ENCODE data around the gene TGFBR3.

The TGFBR3 gene

DNA sequence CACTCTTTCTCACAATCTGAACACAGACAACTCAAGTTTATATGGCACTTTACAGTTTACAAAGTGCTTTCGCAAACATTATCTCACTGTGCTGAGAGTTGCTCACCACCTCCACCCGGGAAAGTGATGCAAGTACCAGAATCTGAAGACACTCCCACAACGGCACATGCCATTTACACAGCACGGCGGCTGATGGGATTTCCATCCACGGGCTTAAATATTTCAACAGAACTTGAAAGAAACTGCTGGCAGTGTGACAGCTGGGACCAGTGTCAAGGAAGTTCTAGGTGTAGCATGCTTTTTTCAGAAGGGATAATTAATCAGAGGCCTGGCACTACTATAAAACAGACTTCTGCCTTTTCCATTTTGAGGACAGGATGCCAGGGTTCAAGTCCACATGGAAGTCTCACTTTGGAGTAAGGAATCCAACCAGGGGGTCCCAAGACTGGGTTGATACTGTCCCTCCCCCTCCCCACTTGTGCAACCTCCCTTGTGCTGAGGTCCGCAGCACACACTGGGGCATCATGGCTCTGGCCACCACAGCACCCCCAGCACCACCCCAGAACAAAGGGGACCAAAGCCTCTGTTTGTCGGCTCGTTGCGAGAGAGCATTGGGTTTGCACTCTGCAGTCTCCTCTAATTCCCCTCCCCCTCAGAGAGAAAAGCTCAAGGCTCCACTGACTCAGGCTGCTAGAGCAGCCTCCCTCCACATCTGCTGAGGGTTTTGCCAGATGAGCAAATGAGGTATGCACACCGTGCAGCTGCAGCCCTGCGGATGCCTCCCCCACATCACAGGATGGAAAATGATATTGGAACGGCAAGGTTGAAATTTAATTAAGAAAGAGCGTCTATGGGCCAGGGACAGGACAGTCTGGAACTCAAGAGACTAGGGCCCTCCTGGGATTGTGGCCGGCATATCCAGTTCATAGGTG lies 154.9 kb downstream of the TGFBR3 start:
- H3K36me3 ChIP-seq (replicated peaks), result no peaks in the 10 kb centered on the region
- H3K27me3 ChIP-seq (replicated peaks), result no peaks in the 10 kb centered on the region
- TF ChIP-seq, protein P1, sequence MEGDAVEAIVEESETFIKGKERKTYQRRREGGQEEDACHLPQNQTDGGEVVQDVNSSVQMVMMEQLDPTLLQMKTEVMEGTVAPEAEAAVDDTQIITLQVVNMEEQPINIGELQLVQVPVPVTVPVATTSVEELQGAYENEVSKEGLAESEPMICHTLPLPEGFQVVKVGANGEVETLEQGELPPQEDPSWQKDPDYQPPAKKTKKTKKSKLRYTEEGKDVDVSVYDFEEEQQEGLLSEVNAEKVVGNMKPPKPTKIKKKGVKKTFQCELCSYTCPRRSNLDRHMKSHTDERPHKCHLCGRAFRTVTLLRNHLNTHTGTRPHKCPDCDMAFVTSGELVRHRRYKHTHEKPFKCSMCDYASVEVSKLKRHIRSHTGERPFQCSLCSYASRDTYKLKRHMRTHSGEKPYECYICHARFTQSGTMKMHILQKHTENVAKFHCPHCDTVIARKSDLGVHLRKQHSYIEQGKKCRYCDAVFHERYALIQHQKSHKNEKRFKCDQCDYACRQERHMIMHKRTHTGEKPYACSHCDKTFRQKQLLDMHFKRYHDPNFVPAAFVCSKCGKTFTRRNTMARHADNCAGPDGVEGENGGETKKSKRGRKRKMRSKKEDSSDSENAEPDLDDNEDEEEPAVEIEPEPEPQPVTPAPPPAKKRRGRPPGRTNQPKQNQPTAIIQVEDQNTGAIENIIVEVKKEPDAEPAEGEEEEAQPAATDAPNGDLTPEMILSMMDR (IDR thresholded peaks at IDR 0.05; ENCODE audit: low read depth, low read length, missing control alignments), result no peak
- H3K4me3 ChIP-seq (ENCODE audit: low read depth, low read length), result no peak overlapping the region
- in situ Hi-C loops (cut with HindIII; ENCODE audit: low pct_ligation_motif_present, low sequenced_read_pairs), result no loop called here
- DNase-seq, result no peak
- no peak overlapping the region for H3K27ac ChIP-seq

DNA sequence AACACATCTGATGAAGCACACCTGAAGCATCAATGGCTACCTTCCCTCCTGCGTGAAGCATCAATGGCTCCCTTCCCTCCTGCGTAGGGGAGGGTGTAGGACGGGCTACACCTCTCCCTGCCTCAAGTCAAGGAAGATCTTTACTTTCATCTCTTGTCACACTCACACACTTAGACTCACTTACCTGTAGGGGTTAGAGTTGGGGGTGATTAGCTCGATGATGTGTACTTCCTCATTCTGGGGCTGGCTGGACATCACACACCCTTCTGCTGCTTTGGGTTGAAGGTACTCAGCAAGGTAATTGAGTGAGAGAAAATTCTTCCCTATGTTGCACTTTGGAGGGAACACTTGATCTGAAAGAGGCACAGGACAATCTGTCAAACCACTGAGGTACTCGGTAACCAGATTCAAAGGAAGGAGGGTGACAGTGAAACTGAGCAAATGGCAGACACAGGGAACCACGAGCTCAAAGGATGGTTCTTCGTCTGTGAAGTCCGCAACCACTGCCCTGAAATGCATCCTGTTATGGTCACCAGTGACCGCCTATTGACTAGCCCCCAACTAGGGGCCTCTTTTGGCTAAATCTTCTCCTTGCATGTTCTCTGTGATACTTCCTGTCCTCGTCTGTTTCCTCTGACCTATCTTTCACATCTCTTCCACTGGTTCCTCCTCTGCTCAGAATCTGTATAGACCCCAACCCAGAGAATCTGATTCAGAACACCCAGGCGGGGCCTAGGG lies 156.2 kb downstream of the TGFBR3 start:
- Histone ChIP-seq H3K4me3 (ENCODE audit: low read depth, low read length) (no peak overlapping the region), H3K27ac (no peak overlapping the region), H3K27me3 (replicated peaks) (no peaks in the 10 kb centered on the region), H3K36me3 (replicated peaks) (no peaks in the 10 kb centered on the region)
- no peak for DNase-seq
- TF ChIP-seq, protein P1 (IDR thresholded peaks at IDR 0.05; ENCODE audit: low read depth, low read length, missing control alignments), result no peak
- in situ Hi-C loops (cut with HindIII; ENCODE audit: low pct_ligation_motif_present, low sequenced_read_pairs), result no loop called here

DNA sequence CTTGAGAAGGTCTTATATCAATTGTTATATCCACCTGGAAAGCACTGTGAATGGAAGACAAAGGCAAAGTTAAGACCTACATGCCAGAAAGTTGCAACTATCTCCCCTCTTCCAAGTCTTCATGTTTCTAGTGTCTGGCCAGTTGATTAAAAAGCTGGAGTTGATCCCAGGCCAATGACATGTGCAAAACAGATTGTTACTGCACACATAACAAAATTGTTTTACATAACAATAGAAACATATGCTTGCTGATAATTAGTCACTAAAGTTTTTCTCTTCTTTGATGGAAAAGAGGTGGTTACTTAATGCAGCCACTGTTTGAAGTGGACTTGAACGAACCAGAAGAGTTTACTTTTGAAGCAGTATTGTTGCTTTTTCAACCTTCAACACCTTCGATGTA lies 158.2 kb downstream of the TGFBR3 start:
- no peak for DNase-seq
- in situ Hi-C loops (cut with HindIII; ENCODE audit: low pct_ligation_motif_present, low sequenced_read_pairs), result no loop called here
- Histone ChIP-seq H3K27ac (no peak overlapping the region), H3K36me3 (replicated peaks) (no peaks in the 10 kb centered on the region), H3K27me3 (replicated peaks) (no peaks in the 10 kb centered on the region), H3K4me3 (ENCODE audit: low read depth, low read length) (no peak overlapping the region)
- TF ChIP-seq, protein P1 (IDR thresholded peaks at IDR 0.05; ENCODE audit: low read depth, low read length, missing control alignments), result no peak

DNA sequence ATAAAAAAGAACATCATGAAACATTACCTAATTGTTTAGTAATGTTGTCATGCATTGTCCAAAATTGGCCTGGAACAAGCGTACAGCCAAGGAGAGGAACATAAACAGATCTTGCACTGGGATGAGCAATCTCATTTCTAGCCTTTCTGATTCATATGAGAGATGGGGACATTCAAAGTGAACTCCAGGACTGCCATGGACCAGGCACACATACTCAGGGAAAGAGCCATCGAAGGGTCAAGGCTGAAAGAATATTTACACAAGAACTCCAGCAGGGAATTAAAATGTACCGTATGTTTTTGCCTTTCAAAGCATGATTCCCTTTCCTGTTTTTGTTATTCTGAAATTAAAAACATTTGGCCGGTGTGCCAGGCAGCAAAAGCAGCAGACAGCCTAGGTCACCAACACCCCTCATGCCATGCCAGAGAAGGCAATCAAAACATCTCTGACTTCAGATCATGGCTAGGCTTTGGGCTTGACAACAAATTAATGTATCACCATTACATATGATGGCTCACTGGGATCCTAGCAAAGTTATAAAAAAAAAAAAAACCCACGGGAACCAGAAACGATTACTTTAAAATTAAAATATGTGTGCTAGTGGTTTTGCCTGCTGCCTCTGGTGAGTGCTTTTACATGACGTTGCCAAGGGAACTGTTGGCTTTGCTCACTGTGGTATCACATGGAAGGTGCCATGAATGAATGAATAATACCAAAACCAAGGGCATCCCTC lies 159.8 kb downstream of the TGFBR3 start:
- Histone ChIP-seq H3K27ac (peak overlapping the region; percentile 74), H3K4me3 (ENCODE audit: low read depth, low read length) (no peak overlapping the region), H3K27me3 (replicated peaks) (no peaks in the 10 kb centered on the region), H3K36me3 (replicated peaks) (no peaks in the 10 kb centered on the region)
- TF ChIP-seq, protein P1 (IDR thresholded peaks at IDR 0.05; ENCODE audit: low read depth, low read length, missing control alignments), result no peak
- in situ Hi-C loops (cut with HindIII; ENCODE audit: low pct_ligation_motif_present, low sequenced_read_pairs), result no loop called here
- peak; percentile 77 for DNase-seq

DNA sequence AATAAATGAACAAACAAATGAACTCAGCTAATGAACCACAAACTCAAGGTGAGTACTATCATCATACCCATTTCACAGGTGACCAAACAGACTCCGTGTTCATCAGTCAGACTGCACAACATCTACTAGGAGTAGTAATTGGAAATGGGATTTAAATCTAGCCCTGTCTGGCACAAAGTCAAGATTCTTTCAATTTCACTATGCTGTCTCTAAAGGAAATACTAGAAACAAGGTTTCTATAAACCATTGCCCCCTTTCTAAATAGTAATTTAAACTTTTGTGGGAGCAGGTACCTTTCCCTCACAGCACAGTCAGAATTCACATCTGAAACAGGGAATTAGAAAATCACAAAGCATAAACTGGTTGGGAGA lies 160.3 kb downstream of the TGFBR3 start:
- Histone ChIP-seq H3K27ac (peak overlapping the region; percentile 74), H3K36me3 (replicated peaks) (no peaks in the 10 kb centered on the region), H3K4me3 (ENCODE audit: low read depth, low read length) (no peak overlapping the region), H3K27me3 (replicated peaks) (no peaks in the 10 kb centered on the region)
- DNase-seq, result peak; percentile 13
- TF ChIP-seq, protein P1 (IDR thresholded peaks at IDR 0.05; ENCODE audit: low read depth, low read length, missing control alignments), result no peak
- in situ Hi-C loops (cut with HindIII; ENCODE audit: low pct_ligation_motif_present, low sequenced_read_pairs), result no loop called here
